22Rv1 (cell line): ENCODE data around the gene FBXL4.

Experiments
- ZFX ChIP-seq: fragments of 450-650 bp; IDR thresholded peaks from 2 replicates; pipeline ENCODE4 v1.6.1; 2017; ENCODE audit warnings: antibody characterized with exemption, borderline replicate concordance
- TF ChIP-seq, protein P1 (sequence below): fragments of 450-650 bp; IDR thresholded peaks from 2 replicates; pipeline ENCODE4 v1.5.1; 2017; ENCODE audit warnings: mild to moderate bottlenecking

DNA sequence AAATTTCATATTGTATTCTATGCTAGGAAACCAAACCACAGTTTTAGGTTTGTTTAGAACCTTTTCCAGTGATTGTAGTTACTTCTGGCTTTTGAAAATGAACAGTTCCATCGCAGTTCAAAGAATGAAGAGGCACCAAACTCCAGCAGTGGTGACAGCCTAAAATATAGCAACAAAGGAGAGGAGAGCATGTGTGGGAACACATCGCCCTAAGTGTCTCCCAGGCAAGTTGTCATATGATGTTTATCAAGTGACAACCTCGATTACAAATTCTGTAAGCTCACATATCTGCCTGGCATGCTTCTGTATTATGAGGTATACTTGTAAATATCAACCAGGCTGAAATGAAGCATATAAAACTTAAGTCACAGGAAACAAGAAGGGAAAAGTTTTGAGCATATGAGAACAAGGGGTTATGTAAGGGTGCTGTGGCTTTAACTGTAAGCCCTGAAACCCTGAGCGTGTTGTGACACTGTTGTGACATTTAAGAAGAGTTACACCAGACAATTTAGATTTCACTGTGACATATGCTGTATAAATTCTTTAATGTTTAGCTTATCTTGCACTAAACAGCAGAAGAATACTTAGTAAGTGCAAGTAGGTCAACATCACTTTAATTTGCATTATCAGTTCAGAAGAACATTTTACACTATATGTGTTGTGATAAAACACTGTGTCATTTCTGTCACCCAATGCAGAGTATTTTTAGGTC is 29.1 kb upstream of the FBXL4 start:
- TF ChIP-seq, protein P1, sequence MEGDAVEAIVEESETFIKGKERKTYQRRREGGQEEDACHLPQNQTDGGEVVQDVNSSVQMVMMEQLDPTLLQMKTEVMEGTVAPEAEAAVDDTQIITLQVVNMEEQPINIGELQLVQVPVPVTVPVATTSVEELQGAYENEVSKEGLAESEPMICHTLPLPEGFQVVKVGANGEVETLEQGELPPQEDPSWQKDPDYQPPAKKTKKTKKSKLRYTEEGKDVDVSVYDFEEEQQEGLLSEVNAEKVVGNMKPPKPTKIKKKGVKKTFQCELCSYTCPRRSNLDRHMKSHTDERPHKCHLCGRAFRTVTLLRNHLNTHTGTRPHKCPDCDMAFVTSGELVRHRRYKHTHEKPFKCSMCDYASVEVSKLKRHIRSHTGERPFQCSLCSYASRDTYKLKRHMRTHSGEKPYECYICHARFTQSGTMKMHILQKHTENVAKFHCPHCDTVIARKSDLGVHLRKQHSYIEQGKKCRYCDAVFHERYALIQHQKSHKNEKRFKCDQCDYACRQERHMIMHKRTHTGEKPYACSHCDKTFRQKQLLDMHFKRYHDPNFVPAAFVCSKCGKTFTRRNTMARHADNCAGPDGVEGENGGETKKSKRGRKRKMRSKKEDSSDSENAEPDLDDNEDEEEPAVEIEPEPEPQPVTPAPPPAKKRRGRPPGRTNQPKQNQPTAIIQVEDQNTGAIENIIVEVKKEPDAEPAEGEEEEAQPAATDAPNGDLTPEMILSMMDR = no peak
- TF ChIP-seq ZFX = no peak
